Measurements from ENCODE around the gene PLEKHG5.

PLEKHG5 gene

DNA sequence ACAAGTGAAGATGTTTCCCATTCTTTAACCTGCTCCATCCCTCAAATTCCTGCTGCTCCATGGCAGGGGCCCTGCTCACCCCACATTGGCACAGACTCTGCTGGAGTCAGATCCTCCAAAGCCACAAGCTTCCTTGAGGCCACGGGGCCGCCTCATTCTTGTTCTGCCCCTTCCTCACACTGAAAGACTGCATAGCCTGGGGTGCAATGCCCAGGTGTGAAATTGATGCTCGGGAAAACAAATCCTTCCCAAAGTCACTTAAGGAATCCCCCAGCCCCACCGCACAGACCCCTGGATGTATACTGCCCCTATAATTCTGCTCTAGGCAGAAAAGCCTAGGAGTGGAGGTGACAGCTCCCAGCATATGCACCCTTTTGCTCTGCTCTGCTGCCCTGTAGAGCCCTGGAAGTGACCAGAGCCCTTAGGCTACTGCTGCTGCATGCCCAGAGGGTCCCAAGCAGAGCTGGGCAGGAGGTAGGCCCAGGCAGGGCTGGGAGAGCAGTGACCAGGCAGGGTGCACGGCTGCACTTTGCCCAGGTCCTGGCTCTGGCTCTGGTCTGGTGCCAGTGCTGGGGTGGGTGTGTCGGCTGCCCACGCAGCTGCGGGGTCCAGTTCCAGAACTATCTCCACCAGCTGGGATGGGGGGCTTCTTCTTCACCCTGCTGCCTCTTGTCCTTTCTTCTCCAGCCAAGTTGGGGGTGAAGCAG lies 73.4 kb downstream of the PLEKHG5 start:
- TF ChIP-seq, protein P1, sequence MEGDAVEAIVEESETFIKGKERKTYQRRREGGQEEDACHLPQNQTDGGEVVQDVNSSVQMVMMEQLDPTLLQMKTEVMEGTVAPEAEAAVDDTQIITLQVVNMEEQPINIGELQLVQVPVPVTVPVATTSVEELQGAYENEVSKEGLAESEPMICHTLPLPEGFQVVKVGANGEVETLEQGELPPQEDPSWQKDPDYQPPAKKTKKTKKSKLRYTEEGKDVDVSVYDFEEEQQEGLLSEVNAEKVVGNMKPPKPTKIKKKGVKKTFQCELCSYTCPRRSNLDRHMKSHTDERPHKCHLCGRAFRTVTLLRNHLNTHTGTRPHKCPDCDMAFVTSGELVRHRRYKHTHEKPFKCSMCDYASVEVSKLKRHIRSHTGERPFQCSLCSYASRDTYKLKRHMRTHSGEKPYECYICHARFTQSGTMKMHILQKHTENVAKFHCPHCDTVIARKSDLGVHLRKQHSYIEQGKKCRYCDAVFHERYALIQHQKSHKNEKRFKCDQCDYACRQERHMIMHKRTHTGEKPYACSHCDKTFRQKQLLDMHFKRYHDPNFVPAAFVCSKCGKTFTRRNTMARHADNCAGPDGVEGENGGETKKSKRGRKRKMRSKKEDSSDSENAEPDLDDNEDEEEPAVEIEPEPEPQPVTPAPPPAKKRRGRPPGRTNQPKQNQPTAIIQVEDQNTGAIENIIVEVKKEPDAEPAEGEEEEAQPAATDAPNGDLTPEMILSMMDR (IDR thresholded peaks at IDR 0.05) = no peak
- TF ChIP-seq ZFX (IDR thresholded peaks at IDR 0.05; ENCODE audit: borderline replicate concordance) = no peak

More for the DNA sequence above, 73.4 kb downstream of the PLEKHG5 start:
- no peak overlapping the region for H3K27ac ChIP-seq
